Measurements from ENCODE around the gene C19orf81.

DNA sequence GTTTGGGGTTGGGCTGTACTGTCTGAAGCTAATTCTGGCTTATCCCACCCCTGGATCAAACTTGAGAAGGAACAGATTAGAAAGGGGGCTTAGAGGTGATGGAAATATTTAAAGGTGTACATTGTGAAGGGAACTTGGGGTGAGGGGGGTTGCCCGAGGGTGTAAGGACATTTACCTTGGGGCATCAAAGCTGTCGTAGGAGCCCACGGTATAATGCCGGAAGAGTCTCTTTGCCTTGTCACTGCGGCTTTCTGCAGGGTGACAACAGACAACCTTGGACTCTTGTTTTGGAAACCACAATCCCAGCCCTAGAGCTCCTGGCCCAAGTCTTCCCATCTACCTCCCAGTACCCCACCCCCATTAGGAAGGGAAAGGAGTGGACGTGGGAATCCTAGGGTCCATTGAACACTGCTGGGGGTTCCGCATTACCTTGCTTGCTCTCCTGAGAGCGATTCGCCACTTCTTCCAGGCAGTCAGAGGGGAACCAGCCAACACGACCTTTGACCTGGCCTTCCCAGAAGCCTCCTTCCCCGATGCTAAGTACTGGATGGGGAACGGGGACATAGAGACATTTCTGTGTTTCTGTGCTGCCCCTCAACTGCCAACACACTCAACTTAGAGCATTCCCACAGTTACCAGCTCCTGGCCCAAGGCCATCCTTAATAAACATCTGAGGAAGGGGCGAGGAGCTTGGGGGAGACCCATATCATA, 48.3 kb downstream of the C19orf81 start:
- TF ChIP-seq, protein P1, sequence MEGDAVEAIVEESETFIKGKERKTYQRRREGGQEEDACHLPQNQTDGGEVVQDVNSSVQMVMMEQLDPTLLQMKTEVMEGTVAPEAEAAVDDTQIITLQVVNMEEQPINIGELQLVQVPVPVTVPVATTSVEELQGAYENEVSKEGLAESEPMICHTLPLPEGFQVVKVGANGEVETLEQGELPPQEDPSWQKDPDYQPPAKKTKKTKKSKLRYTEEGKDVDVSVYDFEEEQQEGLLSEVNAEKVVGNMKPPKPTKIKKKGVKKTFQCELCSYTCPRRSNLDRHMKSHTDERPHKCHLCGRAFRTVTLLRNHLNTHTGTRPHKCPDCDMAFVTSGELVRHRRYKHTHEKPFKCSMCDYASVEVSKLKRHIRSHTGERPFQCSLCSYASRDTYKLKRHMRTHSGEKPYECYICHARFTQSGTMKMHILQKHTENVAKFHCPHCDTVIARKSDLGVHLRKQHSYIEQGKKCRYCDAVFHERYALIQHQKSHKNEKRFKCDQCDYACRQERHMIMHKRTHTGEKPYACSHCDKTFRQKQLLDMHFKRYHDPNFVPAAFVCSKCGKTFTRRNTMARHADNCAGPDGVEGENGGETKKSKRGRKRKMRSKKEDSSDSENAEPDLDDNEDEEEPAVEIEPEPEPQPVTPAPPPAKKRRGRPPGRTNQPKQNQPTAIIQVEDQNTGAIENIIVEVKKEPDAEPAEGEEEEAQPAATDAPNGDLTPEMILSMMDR (conservative IDR thresholded peaks at IDR 0.05; ENCODE audit: low read depth, low read length): no peak
- TF ChIP-seq MAFK (IDR thresholded peaks at IDR 0.05; ENCODE audit: low read depth, low read length): no peak
- TF ChIP-seq, protein P2, sequence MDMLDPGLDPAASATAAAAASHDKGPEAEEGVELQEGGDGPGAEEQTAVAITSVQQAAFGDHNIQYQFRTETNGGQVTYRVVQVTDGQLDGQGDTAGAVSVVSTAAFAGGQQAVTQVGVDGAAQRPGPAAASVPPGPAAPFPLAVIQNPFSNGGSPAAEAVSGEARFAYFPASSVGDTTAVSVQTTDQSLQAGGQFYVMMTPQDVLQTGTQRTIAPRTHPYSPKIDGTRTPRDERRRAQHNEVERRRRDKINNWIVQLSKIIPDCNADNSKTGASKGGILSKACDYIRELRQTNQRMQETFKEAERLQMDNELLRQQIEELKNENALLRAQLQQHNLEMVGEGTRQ (IDR thresholded peaks at IDR 0.05; ENCODE audit: low read depth, low read length): no peak
